H4 (cell line): ENCODE measurements around the gene PPM1J. TPM values are rescaled to one million over a fixed set of nuclear protein-coding genes. Genes with fewer than 3 reads are reported as not detected.
A peak's percentile ranks its signal among the peaks of the same experiment; 100 is the strongest.

Experiments used
- DNase-seq: peaks from one replicate; pipeline ENCODE4 v3.0.0-alpha.2; 2015; ENCODE audit warnings: low spot score
- total RNA-seq: library from RNA; depleted of rRNA; stranded (reverse); fragments of >200 nt; shearing (Covaris generic); gene quantifications from 2 replicates; pipeline ENCODE4 v1.2.3, GENCODE V29; 2014

PPM1J gene
- total RNA-seq, 1 experiment from 2014 or later: 0.10 TPM

- DNase-seq: peak; percentile 96
Observed at GRCh38 chr1:112704934-112705627, 10.1 kb downstream of the PPM1J start.

DNA sequence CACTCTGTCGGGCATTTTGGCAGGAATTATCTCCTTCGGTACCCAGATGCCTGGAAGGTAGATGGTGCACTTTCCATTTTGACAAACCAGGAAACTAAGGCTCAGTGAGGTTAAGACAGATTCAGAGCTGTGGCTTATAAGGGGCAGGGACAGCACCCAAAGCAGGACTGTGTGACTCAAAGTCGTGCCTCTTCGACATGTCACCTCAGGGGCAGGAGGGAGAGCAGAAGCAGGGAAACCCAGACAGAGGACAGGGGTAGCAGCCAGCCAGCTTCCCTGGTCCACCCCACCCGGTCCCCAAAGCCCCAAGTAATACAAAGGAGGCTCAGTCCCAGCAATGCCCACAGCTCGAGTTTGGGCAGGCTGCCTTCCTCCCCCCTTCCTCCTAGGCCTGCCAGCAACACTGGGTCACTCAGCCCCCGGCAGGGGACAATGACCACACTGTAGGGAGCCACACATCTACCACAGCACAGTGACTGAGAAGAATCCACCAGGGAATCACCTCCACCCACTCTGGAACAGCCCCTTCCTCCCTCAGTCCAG lies 10.7 kb downstream of the PPM1J start:
- DNase-seq: no peak

- no peak for DNase-seq
Observed at GRCh38 chr1:112703706-112704105, 11.4 kb downstream of the PPM1J start.

DNA sequence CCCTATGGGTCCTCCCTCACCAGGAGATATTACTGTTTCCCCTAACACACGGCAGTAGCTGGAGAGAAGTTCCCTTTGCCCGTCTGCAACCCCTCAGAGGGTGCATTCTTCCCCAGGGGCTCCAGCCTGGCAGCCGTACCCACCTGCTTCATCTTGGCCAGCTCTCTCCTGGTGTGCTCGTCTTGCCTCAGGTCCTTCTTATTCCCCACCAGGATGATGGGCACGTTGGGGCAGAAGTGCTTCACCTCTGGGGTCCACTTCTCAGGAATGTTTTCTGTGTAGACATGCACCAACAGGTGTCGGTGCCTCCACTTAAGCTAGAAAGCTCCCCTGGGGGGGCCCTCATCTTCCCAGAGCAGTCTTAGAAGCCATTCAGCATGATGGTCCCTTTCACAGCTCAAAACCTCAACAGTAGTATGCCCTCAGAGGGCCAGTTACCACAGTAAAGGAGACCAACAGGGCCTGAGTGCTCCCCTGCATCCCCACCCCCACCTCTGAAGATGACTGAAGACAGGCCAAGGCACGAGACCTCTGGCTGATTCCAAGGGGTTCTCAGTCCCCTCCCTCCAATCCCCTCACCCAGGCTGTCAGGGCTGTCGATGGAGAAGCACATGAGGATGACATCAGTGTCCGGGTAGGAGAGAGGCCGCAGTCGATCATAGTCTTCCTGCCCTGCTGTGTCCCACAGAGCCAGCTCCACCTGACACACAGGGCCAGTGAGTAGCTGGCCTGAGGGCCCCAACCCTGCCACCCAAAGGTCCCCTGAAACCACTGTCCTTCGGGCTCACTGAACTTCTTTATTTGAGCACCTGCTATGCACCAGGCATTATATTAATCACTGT lies 12.5 kb downstream of the PPM1J start:
- no peak for DNase-seq

DNA sequence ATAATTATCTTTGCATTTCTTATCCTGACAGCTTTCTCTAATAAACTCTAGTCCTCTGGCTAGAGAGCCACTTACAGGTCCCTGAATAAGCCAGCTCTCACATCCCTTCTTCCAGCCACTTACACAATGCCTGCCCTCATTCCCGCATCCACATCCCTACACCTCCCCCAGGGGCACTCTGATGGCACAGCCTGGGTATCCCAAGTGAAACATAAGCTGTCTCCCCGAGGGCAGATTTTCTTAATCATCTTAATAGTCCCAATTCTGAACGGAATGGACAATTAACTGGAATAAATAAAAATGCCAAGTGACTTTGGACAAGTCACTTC lies 13.1 kb downstream of the PPM1J start:
- DNase-seq: no peak

GRCh38 chr1:112701227-112702066 lies 13.7 kb downstream of the PPM1J start:
- no peak for DNase-seq

DNA sequence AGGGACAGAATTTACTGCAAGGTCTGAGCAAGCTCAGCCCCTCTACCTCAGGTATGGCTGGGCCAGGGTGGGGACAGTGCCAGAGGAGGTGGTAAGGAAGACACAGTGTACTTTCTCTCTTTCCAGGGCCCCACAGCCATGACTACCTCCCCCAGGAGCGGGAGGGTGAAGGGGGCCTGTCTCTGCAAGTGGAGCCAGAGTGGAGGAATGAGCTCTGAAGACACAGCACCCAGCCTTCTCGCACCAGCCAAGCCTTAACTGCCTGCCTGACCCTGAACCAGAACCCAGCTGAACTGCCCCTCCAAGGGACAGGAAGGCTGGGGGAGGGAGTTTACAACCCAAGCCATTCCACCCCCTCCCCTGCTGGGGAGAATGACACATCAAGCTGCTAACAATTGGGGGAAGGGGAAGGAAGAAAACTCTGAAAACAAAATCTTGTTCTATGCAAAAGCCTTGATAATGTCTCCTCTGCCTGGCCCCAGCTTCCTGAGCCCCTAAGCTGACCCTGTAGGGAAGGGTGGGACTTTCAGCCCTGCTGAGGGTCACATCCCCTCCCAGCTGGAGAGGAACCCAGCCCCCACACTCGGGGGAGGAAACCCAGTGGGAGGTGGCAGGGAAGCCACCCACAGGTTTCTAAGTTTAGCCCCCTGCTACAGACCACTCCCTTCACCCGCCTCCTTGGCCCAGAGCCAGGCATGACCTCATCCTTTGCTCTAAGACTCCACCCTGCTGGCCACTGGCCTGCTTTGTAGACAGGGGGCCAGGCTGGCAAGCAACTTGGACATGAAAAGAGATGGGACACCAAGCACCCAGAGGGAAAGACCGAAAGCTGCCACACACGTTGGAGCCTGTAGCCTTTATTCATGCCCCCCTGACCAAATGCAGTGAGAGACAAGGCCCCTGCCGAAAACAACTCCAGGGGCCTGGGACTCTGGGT lies 14.6 kb downstream of the PPM1J start:
- DNase-seq: peak; percentile 88

DNA sequence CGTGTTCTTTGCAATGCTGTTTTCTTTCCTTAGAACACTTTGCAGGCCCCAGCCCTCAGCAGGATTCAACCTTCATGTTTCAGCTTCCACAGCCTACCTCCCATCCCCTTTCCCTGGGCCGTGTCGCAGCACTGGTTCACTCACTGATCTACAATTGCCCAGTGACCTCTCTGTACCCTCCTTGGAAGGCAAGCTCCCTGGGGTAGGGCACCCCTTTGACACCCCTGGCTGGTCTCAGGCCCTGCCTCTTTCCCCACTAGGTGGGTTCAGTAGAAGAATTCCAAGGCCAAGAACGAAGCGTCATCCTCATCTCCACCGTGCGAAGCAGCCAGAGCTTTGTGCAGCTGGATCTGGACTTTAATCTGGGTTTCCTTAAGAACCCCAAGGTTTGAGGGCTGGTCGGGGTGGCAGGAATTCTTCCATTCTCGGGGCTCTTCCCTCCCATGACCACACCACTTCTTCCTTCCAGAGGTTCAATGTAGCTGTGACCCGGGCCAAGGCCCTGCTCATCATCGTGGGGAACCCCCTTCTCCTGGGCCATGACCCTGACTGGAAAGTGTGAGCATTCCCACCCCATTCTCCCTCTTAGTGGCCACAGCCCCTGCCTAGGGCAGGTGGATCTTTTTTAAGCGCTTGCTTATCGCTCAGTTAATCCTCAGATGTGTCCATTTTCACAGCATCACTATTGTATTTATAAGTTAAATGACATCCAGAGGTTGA lies 15.5 kb downstream of the PPM1J start:
- DNase-seq: no peak

- DNase-seq: no peak
Observed at GRCh38 chr1:112698366-112699310, 16.5 kb downstream of the PPM1J start.

- no peak for DNase-seq
Observed at GRCh38 chr1:112697781-112698201, 17.3 kb downstream of the PPM1J start.

- DNase-seq: no peak
Observed at GRCh38 chr1:112696578-112697314, 18.4 kb downstream of the PPM1J start.

DNA sequence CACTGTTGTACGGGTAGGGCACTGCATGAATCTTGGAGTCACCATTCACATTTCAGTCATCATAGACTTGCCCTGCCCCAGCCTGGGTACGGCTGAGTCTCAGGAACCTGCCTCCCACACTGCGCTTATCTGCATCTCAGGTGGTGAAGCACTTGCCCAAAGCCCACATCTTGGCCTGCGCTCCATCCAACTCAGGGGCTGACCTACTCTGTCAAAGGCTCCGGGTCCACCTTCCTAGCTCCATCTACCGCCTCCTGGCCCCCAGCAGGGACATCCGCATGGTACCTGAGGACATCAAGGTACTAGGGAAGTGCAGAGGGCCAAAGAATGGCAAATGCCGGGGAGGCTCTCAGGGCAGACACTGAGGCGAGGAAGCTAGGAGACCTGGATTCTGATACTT lies 19.9 kb downstream of the PPM1J start:
- no peak for DNase-seq

GRCh38 chr1:112694363-112694929 lies 20.7 kb downstream of the PPM1J start:
- DNase-seq: no peak

GRCh38 chr1:112693821-112694220 lies 21.3 kb downstream of the PPM1J start:
- DNase-seq: no peak

GRCh38 chr1:112692681-112693080 lies 22.5 kb downstream of the PPM1J start:
- no peak for DNase-seq

DNA sequence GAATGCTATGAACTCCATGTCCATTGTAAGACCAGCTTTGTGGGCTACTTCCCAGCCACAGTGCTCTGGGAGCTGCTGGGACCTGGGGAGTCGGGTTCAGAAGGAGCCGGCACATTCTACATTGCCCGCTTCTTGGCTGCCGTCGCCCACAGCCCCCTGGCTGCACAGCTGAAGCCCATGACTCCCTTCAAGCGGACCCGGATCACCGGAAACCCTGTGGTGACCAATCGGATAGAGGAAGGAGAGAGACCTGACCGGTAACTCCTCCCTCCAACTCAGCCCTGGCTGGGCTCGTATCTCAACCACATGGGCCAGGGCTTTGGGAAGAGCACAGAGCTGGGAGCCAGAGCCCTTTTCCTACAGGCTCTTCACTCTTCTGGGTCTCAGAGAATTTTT lies 25.3 kb downstream of the PPM1J start:
- DNase-seq: no peak

- DNase-seq: no peak
Observed at GRCh38 chr1:112689196-112689841, 25.8 kb downstream of the PPM1J start.

GRCh38 chr1:112688781-112689193 lies 26.3 kb downstream of the PPM1J start:
- DNase-seq: no peak
